Measurements from ENCODE around the gene RGS12. TPM values are rescaled to one million over a fixed set of nuclear protein-coding genes. Genes with fewer than 3 reads are reported as not detected.
"Not testable (repeated sequence)": the region's sequence is repeated elsewhere in the genome, so short reads cannot be mapped to it uniquely, and the experiment has no call there.

Gene RGS12
- total RNA-seq, 1 donor from 2014 or later, result 33.7 TPM

DNA sequence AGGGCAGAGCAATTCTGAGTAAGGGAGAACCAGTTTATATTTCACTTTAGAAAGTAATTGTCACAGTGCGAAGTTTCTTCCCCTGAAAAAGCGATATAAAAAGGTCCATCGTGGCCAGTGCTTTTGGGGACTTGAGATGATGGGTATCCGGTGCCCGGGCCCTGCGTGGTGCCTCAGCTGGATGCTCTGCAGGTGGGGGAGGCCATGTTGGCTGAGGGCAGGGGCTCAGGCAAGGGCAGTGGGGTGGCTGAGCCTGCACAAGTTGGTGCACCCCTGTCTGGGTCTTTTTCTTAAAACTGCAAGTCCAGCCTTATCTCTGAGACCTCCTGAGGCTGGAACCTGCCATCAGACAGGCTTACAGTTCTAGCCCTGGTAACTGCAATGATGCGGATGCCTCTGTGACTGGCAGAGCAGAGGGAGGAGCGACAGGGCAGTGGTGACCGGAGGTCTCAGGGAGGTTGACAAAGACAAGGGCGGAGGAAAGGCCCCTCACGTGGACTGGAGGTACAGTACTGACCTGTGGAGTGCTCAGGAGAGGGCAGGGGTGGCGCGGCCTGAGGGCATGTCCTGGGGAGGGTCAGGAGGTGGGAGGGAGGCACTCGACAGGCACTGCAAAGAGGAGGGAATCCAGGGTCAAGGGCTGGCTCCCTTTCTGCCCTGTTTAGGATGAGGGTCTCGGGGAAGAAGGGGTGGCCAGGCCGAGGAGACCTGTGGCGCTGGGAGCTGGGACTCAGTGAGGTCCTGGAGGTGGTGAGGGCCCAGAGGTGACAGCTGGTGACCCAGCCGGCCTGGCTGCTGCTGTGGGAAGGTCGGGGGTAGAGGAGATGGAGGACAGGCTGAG, 1.8 kb downstream of the RGS12 start:
- no peak for DNase-seq (ENCODE audit: low read depth in 2 of 2)

- no peak for DNase-seq (ENCODE audit: low read depth in 2 of 2)
Measured at GRCh38 chr4:3295837-3296624, 3.2 kb downstream of the RGS12 start.

DNA sequence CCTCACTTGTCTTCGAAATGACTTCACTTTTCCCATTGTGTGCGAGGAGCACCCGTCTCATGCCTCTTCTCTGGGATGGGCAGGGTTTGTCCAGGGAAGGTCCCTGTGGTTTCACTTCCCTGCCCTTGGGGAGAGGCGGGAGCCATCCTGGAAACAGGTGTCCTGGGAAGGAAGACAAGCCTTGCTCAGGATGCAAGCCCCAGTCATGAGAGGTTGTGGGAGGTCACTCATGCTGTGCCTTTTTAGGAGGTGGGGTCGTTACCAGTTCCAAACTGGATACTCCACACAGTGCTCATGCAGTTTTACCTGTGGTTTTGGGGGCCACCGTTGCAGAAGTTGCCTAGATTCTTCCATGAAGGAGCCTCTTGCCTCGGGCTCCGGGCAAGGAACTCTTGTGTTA, 3.8 kb downstream of the RGS12 start:
- DNase-seq (ENCODE audit: low read depth in 2 of 2), result no peak

DNA sequence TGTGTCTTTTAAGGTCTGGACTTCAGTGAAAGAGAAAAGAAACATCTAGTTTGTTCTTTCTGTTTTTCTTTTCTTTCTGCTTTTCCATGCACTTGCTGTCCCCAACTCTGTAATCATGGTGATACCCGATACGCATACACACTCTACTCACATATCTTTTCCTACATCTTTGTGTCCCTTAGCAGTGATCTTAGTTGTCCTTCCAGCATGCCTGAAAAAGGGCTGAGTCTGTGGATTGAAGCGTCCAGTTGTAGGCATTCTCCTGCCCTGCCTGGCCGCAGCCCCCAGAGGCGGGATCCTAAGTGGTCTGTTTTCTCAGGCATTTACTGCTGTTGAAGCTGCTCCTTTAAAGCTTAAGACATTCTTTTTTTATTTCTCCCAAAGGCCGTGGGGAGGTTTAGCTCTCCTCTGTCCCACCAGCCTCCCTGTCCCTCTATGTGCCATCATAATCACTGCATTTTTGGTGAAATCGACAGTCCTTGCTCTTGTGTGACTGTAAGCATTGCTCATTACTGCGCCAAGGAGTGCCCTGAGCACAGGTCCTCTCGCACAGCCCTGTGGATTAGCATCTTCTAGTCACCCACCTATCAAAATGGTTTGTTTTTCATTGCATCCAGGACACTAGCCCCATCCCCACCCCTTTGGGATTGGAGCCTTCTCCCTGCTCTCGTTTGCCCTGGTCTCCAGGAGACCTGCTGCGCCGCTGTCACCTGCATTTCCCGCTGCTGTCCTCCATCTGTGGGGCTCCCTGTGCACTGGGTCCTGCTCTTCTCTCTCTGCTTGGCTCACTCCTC, 4.4 kb downstream of the RGS12 start:
- DNase-seq (ENCODE audit: low read depth in 2 of 2), result no peak

DNA sequence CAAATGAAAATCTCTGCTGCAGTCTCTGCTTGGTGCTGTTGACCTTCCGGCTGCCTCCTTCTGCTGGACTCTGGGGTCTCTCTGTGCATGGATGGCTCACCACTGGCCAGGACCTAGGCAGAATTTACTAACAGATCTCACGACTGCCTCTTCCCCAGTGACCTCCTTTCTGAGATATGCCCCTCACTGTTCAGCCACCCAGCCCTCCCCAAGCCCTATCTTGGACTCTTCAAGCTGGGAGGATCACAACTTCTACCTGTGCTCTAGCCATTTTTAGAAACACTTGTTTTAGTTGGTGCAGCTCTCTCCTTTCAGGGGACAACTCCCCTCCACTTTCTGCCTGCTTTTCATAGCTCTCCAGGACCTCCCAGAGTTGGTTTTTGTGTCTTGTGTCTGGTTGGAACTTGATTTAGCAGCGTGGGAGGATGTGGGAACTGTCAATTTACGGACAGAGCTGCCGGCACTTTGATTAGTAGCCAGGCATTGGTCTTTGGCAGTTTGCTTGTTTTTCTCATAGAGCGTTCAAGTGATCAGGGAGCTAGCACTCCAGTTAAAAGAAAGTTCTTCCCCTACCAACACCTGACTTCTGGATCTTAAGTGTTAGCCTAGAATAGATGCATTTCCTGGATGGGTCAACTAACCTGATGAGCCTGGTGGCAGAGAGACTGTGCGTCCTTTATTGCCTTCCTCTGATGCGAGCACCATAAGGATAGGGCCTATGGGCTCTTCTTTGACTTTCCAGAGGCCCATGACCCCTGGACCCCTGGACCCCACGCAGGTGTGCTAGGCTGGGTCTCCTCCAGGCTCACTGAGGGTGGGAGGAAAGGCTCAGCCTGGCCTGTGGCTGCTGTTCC, 6.5 kb downstream of the RGS12 start:
- DNase-seq (ENCODE audit: low read depth in 2 of 2), result no peak

DNA sequence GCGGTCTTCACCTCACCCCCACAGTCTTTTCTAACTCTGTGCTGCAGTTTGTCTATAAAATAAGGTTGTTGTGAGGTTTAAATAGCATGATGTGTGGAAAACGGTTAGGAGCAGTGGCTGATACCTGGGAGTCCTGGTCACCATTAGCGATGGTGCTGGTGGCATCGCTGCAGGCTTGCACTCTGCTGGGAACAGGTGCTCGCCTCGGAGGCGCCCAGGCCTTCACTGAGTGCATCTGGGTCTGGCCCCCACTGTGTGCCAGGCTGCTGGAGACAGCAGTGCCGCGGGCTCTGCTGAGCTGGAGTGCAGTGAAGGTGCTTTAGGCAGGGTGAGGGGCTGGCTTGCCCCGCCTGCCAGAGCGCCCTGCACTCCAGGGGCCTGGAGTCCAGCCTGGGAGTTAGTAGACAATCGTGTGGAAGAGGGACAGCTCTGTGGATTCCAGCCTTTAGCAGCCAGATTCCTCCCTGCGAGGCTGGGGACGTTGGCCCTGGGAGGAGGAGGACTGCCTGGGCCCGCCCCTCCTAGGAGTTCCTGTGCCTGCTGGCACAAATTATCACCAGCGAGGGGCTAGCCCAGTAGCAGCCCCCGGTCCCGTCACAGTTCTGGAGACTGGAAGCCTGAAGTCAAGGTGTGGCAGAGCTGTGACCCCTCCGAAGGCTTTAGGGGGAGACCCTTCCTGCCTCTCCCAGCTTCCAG, 7.3 kb downstream of the RGS12 start:
- no peak for DNase-seq (ENCODE audit: low read depth in 2 of 2)

DNA sequence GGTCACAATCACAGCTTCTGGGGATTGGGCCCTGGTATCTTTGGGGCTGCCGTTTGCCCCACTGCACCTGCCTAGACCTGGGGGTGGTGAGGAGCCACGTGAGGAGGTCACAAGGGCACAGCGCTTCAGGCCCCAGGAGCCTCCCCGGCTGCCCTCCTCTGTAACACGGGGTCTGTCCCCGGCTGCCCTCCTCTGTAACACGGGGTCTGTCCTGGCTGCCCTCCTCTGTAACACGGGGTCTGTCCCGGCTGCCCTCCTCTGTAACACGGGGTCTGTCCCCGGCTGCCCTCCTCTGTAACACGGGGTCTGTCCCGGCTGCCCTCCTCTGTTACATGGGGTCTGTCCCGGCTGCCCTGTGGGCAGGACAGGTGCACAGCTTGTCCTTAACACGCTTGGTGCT, 8.1 kb downstream of the RGS12 start:
- DNase-seq (ENCODE audit: low read depth in 2 of 2), result not testable (repeated sequence)

GRCh38 chr4:3301450-3302172, 8.8 kb downstream of the RGS12 start:
- DNase-seq (ENCODE audit: low read depth in 2 of 2), result no peak

DNA sequence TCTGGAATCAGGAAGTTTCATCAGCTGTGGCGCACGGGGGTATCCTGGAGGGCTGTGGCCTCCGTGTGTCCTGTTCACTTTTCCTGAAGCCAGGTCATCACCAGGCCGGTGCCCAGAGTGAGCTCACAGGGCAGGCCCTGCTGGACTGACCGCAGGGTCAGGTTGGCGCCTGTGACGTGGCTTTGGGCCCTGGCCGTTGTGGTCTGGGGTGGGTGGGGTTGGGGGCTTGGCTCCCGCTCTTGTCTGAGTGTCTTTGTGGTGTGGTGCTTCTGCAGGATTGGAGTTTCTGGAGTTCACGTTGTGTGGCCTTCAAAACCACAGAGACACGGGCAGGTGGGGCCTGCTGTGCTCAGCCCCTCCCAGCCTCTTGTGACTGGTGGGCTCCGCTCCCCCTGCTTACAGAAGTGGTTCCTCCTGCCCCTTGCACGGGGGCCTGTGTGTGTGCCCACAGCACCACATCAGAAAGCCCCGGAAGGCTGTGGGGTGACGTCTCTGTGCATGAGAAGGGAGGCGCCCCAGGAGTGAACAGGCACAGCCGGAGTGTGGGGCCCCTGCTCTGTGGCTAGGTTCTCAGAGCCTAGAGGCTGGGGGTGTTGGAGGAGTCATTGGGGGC, 9.5 kb downstream of the RGS12 start:
- peak; percentile 84 to 88 for DNase-seq (ENCODE audit: low read depth in 2 of 2)

- no peak for DNase-seq (ENCODE audit: low read depth in 2 of 2)
Measured at GRCh38 chr4:3302786-3303564, 10.2 kb downstream of the RGS12 start.

GRCh38 chr4:3303565-3303824, 10.7 kb downstream of the RGS12 start:
- DNase-seq (ENCODE audit: low read depth in 2 of 2), result no peak

DNA sequence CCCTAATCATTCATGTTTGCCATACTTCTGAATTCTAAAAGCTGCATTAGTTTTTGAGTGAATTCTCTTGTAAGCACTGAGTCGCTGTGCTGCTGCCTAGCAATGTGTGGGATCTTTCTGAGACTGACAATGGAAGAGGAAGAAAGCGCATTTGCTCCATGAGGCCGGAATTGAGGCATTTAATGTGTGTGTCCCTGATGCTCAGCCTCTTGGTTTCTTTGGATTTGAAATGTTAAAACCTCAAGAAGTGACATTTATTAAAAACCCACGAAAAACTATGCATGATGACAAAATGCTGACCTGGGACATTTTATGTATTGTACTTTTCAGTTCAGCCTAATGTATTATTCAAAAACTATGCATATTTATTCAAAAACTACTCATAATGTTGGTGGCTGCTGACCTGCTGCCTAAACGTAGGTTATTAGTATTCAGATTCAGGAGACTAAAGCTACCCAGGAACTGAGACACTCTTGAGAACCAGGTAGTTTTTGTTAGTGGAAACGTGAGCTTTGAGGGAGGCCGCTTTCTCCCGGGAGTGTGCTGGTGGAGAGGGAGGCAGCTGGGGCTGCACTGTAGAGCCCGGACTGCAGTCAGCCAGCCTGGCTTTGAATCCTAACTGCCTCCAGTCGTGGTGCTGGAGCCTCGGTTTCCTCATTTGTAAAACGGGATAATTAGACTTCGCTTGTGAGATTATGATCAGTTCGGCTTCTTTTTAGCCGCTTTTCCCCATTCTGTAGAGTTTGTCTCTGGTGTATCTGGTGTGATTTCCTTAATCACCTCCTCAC, 11.3 kb downstream of the RGS12 start:
- DNase-seq (ENCODE audit: low read depth in 2 of 2), result no peak

DNA sequence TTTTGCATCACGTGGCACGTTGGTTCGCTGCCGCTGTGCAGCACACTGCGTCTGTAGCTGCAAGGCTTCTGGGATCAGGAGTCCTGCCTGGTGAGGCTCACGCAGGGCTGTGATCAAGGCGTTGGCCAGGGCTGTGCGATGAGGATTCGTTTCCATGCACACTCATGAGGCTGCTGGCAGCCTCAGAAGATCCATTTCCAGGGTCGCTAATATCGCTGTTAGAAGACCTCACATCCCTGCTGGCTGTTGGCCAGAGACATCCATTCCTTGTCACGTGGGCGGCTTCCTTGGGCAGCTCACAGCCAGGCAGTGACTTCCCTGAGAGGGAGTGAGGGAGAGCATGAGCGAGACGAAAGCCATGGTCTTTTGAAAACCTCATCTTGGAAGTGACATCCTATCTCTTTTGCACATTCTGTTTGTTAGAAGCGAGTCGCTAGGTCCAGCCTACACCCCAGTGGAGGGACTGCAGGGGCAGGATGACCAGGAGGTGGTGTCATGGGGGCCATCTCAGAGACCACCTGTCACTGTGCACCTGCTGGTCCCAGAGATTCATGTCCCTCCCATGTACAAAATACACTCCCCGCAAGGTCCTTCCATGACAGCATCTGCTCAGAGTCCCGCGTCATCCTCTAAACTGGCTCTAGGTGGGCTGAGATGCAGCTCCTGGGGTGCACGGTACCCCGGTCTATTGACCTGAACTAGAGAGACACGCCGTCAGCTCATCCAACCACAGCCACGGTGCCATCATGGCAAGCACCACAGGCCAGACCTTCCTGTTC, 12.2 kb downstream of the RGS12 start:
- DNase-seq (ENCODE audit: low read depth in 2 of 2), result peak in 1 of 2 donors; percentile 61

- peak; percentile 66 to 84 for DNase-seq (ENCODE audit: low read depth in 2 of 2)
Measured at GRCh38 chr4:3305610-3306371, 13.0 kb downstream of the RGS12 start.

DNA sequence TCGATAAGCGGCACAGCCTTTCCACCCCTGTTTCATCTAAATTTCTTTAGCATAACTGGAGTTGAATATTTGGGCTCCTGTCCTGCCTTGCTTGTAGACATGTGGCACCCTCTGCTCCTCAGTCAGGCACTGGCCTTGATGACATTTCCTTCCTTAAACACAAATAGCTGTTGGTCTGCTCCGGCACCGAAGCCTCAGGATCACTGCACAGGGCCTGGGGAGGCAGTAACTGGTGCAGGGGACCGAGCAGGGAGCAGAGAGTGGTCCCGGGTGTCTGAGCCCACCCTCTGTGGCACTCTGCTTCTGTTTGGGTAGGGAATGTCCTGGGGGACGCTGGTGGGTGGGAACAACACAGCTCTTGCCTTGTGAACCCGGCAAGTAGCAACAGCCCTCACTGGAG, 13.6 kb downstream of the RGS12 start:
- peak in 1 of 2 donors; percentile 28 for DNase-seq (ENCODE audit: low read depth in 2 of 2)

DNA sequence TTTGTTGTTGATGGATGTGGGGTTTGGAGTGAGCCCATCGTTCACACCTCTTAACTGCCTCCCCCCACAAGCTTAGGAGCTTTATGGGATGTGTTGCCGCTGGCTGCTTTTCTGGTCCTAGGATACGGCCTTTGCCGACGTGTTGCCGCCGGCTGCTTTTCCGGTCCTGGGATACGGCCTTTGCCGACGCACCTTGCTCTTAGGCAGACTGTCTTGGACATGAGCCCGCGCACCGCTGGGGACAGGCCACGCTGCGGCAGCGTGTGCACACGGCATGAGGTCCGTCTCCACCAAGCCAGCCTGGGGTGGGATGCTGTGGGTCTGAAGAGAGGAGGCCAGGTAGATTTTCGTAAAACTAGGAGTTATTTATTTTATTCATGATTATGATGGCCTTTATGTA, 14.2 kb downstream of the RGS12 start:
- no peak for DNase-seq (ENCODE audit: low read depth in 2 of 2)
